ENCODE results near the gene CSGALNACT2. TPM values are rescaled to one million over a fixed set of nuclear protein-coding genes. Genes with fewer than 3 reads are reported as not detected.

CSGALNACT2 gene
- total and polyA plus RNA-seq, 2 of the 13 experiments (the other 11 are each of a cell fraction or from before 2014, with no cell fraction given): 3.3 to 7.1 TPM

- TF ChIP-seq FOXP1 (IDR thresholded peaks at IDR 0.05) (no peak), FOXP1 (CRISPR knock-in tag; IDR thresholded peaks at IDR 0.05) (no peak), ZNF225 (CRISPR knock-in tag; IDR thresholded peaks at IDR 0.05) (no peak), MAX (IDR thresholded peaks at IDR 0.05) (no peak), CENPX (CRISPR knock-in tag; IDR thresholded peaks at IDR 0.05) (no peak), TMF1 (CRISPR knock-in tag; IDR thresholded peaks at IDR 0.05; ENCODE audit: low read depth) (no peak), STAT5B (CRISPR knock-in tag; IDR thresholded peaks at IDR 0.05) (no peak), ZNF883 (CRISPR knock-in tag; IDR thresholded peaks at IDR 0.05; ENCODE audit: not compliant biosample characterization) (no peak)
These were observed 60.4 kb downstream of the CSGALNACT2 start (continued) for GRCh38 chr10:43198682-43199005.

DNA sequence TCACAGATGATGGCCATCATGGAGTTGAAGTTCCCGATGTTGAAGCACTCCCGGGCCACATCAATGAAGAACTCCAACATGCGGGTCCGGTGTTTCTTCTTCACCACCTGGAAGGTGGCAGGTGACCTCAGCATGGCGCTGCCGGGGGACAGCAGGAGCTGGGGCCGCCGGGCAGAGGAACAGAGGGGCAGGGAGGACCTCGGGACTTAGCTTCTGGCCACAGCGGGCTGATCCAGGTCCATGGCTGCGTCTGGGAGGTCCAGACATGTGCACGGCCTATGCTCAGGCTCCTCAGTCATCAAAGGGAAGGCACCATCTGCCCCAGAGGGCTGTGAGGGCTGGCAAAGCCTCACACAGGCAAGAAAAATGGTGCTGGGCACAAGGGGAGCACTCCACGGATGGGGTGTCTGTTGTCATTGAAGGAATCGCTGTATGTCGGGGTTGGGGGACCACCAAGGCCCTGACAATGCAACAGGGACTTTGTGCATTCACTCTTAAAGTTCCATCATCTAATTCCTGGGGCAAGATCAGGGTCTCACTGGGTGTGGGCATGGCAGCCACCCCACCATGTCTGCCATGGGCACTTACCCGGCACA, 60.9 kb downstream of the CSGALNACT2 start:
- 51% methylated on average over 6 of the region's 16 CpGs for WGBS (ENCODE audit: low lambda C conversion rate)
- DNase-seq (ENCODE audit: low spot score) (no peak), FAIRE-seq (no peak), ATAC-seq (no peak)
- H3K27me3 ChIP-seq (ENCODE audit: control insufficient read depth in 1 of 2, insufficient read depth in 2 of 2, low read length in 2 of 2): peaks cover 0 to 4% of the 10 kb centered on the region in 2 experiments; a peak in 3 of 5 replicates
- no peaks in the 10 kb centered on the region for H3K9me3 ChIP-seq (ENCODE audit: low read length)
- no peak for TF ChIP-seq GATAD1 (CRISPR knock-in tag; IDR thresholded peaks at IDR 0.05)
- TF ChIP-seq ZNF367 (CRISPR knock-in tag; IDR thresholded peaks at IDR 0.05; ENCODE audit: borderline replicate concordance): no peak
- no peak for TF ChIP-seq PAF1 (CRISPR knock-in tag; IDR thresholded peaks at IDR 0.05)
- no peak for TF ChIP-seq ZNF441 (CRISPR knock-in tag; IDR thresholded peaks at IDR 0.05; ENCODE audit: borderline replicate concordance)
- TF ChIP-seq BHLHE40 (IDR thresholded peaks at IDR 0.05; ENCODE audit: low read length): no peak
- no peak for TF ChIP-seq ZNF12 (CRISPR knock-in tag; IDR thresholded peaks at IDR 0.05)
- no peak for TF ChIP-seq SRSF1 (optimal IDR thresholded peaks at IDR 0.05; ENCODE audit: low read depth, low read length)
- H4K20me1 ChIP-seq (ENCODE audit: insufficient read depth, low read length): no peaks in the 10 kb centered on the region
- CTCF ChIA-PET (ENCODE audit: low intra/inter-chr PET ratio, low total read pairs): no interaction called here
- in situ Hi-C loops (cut with HindIII; ENCODE audit: extremely low pct_ligation_motif_present, low pct_unique_long_range_greater_than_20kb) (no loop called here), intact Hi-C loops (cut with micrococcal nuclease; ENCODE audit: unreplicated experiment) (no loop called here)
- no peaks in the 10 kb centered on the region for H3K4me1 ChIP-seq (ENCODE audit: insufficient read depth, low read length)
- H2AFZ ChIP-seq (ENCODE audit: low read length): no peak overlapping the region
- H3K79me2 ChIP-seq (ENCODE audit: insufficient read depth, low read length): no peaks in the 10 kb centered on the region
- no peak overlapping the region for H3K27ac ChIP-seq (ENCODE audit: extremely low read length, insufficient read depth, low read length)
- no TSS peak for BruUV-seq (replicated peaks)
- no peak overlapping the region for H3K4me2 ChIP-seq (ENCODE audit: low read depth, low read length)
- POLR2A ChIA-PET: no interaction called here
- H3K36me3 ChIP-seq (replicated peaks in 1 of 2; ENCODE audit: control insufficient read depth in 1 of 2, insufficient read depth in 2 of 2, low read length in 2 of 2): no peaks in the 10 kb centered on the region
- H3K4me3 ChIP-seq (replicated peaks in 1 of 3; ENCODE audit: insufficient read depth in 1 of 3, low read depth in 2 of 3, low read length in 3 of 3): no peak overlapping the region
- no peak overlapping the region for H3K9ac ChIP-seq (ENCODE audit: insufficient read depth, low read depth, low read length)

Data from HepG2 (cell line).